HG02571 (cell line): Measurements from ENCODE around the gene C1orf167.

Experiments
- ATAC-seq: cut with Tn5 transposase; IDR thresholded peaks from one replicate; pipeline ENCODE4 v1.9.1; 2021; ENCODE audit warnings: mild to moderate bottlenecking, moderate library complexity; ENCODE audit not compliant: unreplicated experiment

The C1orf167 gene

GRCh38 chr1:11828511-11828910 is 66.5 kb downstream of the C1orf167 start:
- no peak for ATAC-seq

DNA sequence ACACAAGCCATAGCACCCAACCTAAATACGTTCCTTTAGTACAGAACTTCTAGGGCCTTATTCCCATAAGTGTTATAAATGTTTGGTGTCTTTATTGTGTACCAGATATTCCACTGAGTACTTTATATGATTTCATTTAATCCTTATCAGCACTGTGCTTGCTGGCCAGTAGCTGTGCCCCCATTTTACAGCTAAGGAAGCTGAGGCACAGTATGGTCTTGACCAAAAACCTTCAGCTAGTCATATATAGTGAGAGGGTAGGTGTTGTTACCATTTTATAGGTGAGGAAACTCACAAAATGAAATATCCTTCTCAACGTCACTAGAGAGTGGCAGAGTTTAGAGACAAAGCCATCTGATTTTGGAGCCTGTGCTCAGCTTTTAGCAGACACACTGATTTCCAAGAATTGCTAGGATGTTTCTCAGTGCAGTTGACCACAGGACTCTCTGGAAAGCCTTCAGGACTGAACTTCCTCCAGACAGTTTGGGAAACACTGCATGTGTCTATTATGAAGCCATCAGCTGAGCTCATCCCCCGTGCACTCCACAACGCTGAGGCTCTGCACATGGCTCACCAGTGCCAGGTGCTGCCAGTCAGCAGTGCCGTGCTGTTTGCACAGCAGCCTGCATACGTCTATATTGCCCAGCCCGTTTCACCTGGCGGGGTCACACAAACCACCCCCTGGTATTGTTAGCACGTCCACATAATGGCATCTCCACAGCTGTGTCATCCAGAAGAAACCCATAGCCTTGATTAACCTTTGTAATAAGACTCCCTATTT is 70.1 kb downstream of the C1orf167 start:
- no peak for ATAC-seq

DNA sequence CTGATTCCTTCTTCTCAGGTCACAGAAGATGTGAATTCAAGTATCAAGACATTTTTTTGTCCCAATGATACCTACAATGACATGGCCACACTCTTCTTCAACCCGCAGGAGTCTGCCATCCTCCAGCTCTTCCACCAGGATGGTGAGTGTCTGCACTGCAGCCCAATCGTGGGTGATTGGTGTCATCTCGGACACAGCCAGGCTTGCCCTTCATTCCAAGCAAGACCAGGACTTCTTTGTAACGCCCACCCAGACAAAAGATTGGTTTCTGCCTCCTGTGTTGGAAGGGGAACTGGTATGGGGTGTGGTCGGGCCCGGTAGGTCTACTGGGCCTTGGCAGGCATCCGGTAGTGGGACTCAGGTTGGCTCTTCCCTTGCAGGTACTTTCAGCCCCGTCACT is 71.5 kb downstream of the C1orf167 start:
- ATAC-seq, result no peak

DNA sequence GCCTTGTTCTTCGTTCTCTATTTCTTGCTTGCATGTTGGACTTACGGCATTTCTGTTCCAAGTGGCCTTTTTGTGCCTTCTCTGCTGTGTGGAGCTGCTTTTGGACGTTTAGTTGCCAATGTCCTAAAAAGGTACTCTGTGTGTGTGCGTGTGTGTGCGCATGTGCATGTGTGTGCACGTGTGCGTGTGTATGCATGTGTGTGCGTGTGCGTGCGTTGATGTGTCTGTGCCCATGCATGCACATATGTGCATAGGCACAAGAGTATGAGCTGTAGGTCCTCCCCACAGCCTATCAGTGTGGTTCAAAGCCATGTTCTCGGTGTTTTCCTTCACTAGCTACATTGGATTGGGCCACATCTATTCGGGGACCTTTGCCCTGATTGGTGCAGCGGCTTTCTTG is 71.9 kb downstream of the C1orf167 start:
- no peak for ATAC-seq

DNA sequence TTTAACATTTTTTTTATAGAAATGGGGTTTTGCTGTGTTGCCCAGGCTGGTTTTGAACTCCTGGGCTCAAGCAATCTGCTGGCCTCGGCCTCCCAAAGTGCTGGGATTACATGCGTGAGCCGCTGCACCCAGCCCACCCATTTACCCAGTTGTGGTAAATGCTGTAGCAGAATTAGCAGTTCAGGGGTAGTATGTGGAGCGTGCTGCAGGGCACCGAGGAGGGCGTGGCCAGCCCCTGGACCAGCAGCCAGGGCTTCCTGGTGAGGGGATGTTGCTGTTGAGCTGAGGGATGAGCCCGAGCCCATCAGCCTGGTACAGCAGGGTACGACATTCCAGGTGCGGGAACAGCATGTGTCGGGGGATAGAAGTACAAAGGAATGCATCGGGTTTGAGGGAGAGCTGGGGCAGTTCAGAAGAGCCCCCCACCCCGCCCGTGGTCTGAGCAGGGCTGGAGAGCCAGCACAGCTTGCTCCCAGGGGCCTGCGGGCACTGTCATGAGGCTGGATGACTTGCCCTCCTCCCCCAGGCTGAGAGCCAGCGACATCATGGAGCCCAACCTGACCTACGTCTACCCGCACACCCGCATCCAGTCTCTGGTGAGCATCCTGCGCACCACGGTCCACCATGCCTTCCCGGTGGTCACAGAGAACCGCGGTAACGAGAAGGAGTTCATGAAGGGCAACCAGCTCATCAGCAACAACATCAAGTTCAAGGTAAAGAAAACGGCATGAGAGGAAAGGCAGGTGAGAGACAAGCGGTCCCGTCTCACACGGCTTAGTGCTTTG is 73.6 kb downstream of the C1orf167 start:
- ATAC-seq, result no peak

- ATAC-seq, result no peak
Observed at GRCh38 chr1:11836955-11837766, 75.2 kb downstream of the C1orf167 start.

DNA sequence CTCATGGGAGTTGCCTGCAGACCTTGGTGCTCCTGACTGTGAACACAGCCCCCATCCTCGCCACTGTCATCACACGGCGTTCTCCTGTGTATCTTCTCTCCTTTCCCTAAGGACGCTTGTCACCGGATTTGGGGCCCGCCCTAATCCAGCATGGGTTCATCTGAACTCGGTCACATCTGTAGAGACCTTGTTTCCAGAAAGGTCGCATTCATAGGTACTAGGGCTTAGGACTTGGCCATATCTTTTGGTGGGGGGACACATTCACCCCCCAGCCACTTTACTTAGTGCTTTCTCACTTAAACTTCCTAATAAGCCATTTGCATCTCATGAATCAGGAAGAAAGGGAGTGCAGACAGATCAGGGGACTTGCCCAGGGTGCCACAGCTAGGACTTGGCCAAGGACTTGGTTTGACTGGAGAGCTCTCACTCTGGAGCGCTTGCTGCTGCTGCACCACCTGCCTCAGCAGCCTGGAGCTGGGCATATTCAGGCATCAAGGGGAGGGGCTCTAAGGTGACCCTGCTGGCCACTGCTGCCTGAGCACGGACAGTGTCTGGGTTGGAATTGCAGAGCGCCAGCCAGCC is 75.9 kb downstream of the C1orf167 start:
- ATAC-seq, result no peak

DNA sequence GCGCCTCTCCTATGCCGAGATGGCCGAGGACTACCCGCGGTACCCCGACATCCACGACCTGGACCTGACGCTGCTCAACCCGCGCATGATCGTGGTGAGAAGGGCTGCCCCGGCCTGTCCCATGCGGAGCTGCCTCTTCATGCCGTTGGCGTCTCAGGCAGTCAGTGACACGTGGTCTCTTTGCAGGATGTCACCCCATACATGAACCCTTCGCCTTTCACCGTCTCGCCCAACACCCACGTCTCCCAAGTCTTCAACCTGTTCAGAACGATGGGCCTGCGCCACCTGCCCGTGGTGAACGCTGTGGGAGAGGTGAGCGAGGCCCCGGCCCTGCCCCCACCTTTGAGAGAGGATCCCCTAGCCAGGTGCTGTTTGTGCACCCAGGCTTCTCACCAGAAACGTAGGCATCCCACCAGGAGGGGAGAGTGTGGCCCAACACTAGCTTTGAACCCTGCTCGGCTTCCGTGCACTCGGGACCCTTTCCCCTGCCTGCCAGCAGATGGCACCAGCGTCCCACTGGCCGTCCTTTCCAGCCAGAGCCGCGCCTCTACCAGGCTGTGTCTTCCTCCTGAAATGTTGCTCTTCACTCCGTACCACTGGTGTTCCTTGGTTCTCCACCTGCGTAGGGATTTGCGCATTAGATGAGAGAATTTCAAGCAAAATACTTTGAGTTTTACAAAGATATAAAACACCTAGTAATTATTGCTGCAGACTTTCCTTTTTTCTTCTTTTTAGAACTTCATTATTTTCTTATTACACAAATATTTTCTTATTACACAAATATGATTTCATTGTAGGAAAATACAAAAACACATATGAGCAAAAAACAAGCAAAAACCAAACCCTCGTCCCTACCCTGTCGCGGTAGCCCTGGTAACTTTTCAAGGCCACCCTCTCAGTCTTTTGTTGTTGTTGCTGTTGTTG is 76.6 kb downstream of the C1orf167 start:
- ATAC-seq, result no peak
